HG02623 (cell line): ENCODE results near the gene LENG9.

Experiments
- ATAC-seq: cut with Tn5 transposase; IDR thresholded peaks from one replicate; pipeline ENCODE4 v1.9.1; 2021; ENCODE audit warnings: moderate library complexity; ENCODE audit not compliant: unreplicated experiment

LENG9 gene

GRCh38 chr19:54439174-54439851 lies 24.3 kb downstream of the LENG9 start:
- no peak for ATAC-seq

- no peak for ATAC-seq
These were observed 26.8 kb downstream of the LENG9 start for GRCh38 chr19:54436628-54437252.

GRCh38 chr19:54436031-54436523 lies 27.5 kb downstream of the LENG9 start:
- no peak for ATAC-seq

- ATAC-seq: no peak
These were observed 28.0 kb downstream of the LENG9 start for GRCh38 chr19:54435551-54436016.

GRCh38 chr19:54434873-54435214 lies 28.7 kb downstream of the LENG9 start:
- no peak for ATAC-seq

GRCh38 chr19:54434112-54434872 lies 29.3 kb downstream of the LENG9 start:
- no peak for ATAC-seq

GRCh38 chr19:54433697-54434096 lies 29.9 kb downstream of the LENG9 start:
- no peak for ATAC-seq

GRCh38 chr19:54432144-54432738 lies 31.3 kb downstream of the LENG9 start:
- ATAC-seq: no peak

GRCh38 chr19:54431255-54431838 lies 32.2 kb downstream of the LENG9 start:
- no peak for ATAC-seq

- no peak for ATAC-seq
These were observed 33.0 kb downstream of the LENG9 start for GRCh38 chr19:54430306-54431254.

- ATAC-seq: no peak
These were observed 33.9 kb downstream of the LENG9 start for GRCh38 chr19:54429545-54430227.

- ATAC-seq: no peak
These were observed 34.4 kb downstream of the LENG9 start for GRCh38 chr19:54429176-54429495.

- ATAC-seq: no peak
These were observed 35.0 kb downstream of the LENG9 start for GRCh38 chr19:54428323-54429175.

GRCh38 chr19:54427586-54427985 lies 36.0 kb downstream of the LENG9 start:
- no peak for ATAC-seq

GRCh38 chr19:54426291-54426931 lies 37.2 kb downstream of the LENG9 start:
- ATAC-seq: no peak

GRCh38 chr19:54425382-54425723 lies 38.2 kb downstream of the LENG9 start:
- ATAC-seq: no peak

- no peak for ATAC-seq
These were observed 38.8 kb downstream of the LENG9 start for GRCh38 chr19:54424660-54425381.

GRCh38 chr19:54424201-54424600 lies 39.4 kb downstream of the LENG9 start:
- ATAC-seq: no peak
